ENCODE measurements around the gene FGFR1OP2. TPM values are rescaled to one million over a fixed set of nuclear protein-coding genes. Genes with fewer than 3 reads are reported as not detected.

FGFR1OP2 gene
- total RNA-seq, 1 experiment from 2014 or later: 45.7 TPM

DNA sequence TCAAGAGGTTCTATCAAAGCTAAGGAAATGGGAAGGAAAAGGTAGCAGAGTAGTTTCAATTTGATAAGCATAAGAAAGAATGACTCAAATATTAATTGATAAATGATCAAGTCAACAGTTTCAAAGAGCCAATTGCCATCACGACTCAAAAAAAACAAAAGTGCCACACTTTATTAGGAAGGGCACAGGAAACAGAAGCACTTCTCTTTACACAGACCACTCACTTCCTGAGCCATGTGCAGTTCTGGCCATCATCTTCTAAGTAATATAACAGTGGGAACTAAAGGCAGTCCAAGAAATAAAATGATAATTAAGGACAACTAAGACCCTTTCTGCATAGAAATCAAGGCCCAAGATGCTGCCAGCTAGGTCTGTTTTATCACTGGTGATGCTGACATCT lies 62.7 kb downstream of the FGFR1OP2 start:
- BruUV-seq (replicated peaks): no TSS peak
- no peaks in the 10 kb centered on the region for H3K9me3 ChIP-seq (ENCODE audit: insufficient read depth, low read depth)
- ChIA-PET CTCF (no interaction called here), POLR2A (ENCODE audit: unreplicated experiment) (no interaction called here)
- TF ChIP-seq, protein P1, sequence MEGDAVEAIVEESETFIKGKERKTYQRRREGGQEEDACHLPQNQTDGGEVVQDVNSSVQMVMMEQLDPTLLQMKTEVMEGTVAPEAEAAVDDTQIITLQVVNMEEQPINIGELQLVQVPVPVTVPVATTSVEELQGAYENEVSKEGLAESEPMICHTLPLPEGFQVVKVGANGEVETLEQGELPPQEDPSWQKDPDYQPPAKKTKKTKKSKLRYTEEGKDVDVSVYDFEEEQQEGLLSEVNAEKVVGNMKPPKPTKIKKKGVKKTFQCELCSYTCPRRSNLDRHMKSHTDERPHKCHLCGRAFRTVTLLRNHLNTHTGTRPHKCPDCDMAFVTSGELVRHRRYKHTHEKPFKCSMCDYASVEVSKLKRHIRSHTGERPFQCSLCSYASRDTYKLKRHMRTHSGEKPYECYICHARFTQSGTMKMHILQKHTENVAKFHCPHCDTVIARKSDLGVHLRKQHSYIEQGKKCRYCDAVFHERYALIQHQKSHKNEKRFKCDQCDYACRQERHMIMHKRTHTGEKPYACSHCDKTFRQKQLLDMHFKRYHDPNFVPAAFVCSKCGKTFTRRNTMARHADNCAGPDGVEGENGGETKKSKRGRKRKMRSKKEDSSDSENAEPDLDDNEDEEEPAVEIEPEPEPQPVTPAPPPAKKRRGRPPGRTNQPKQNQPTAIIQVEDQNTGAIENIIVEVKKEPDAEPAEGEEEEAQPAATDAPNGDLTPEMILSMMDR (conservative IDR thresholded peaks at IDR 0.05): no peak
- no peak for TF ChIP-seq EZH2 (IDR thresholded peaks at IDR 0.05; ENCODE audit: low read depth)
- H3K36me3 ChIP-seq (ENCODE audit: low read depth): no peaks in the 10 kb centered on the region
- H2AFZ ChIP-seq: no peak overlapping the region
- H4K20me1 ChIP-seq (ENCODE audit: insufficient read depth): no peaks in the 10 kb centered on the region
- no peak overlapping the region for H3K4me3 ChIP-seq
- H3K27ac ChIP-seq: no peak overlapping the region
- no peak overlapping the region for H3K4me2 ChIP-seq
- H3F3A ChIP-seq (ENCODE audit: insufficient read depth, low read depth): no peaks in the 10 kb centered on the region
- no peaks in the 10 kb centered on the region for H3K9me2 ChIP-seq (ENCODE audit: insufficient read depth)
- no peak for DNase-seq
- H3K4me1 ChIP-seq (replicated peaks; ENCODE audit: insufficient read depth): no peaks in the 10 kb centered on the region
- intact Hi-C loops (cut with micrococcal nuclease; ENCODE audit: unreplicated experiment): no loop called here
- H3K79me2 ChIP-seq (ENCODE audit: low read depth): peaks cover 3% of the 10 kb centered on the region
- no peaks in the 10 kb centered on the region for H3K27me3 ChIP-seq (ENCODE audit: insufficient read depth, low read depth)

DNA sequence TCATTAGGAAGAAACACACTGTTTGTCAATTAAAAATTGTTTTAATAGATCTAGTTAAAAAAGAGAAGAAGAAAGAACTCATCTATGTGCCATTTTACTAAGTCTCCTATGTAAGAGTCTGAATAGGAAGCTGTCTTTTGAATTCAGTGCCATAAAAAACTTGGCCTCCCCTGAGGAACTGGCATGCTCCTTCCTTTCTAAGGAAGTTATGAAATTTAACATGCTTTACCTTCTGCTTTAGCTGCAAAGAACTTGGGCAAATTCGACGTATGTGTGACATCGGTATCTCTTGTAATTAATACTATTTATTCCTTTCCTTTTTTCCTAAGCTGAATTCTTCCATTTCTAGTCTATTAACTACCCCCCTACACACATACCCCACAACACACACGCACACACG lies 63.4 kb downstream of the FGFR1OP2 start:
- Histone ChIP-seq H3K4me2 (no peak overlapping the region), H3K9me2 (ENCODE audit: insufficient read depth) (no peaks in the 10 kb centered on the region), H3K4me1 (replicated peaks; ENCODE audit: insufficient read depth) (no peaks in the 10 kb centered on the region), H4K20me1 (ENCODE audit: insufficient read depth) (no peaks in the 10 kb centered on the region), H3K4me3 (no peak overlapping the region), H3K27ac (no peak overlapping the region), H3K9me3 (ENCODE audit: insufficient read depth, low read depth) (no peaks in the 10 kb centered on the region), H2AFZ (no peak overlapping the region), H3F3A (ENCODE audit: insufficient read depth, low read depth) (no peaks in the 10 kb centered on the region), H3K36me3 (ENCODE audit: low read depth) (no peaks in the 10 kb centered on the region), H3K27me3 (ENCODE audit: insufficient read depth, low read depth) (no peaks in the 10 kb centered on the region), H3K79me2 (ENCODE audit: low read depth) (peaks cover 6% of the 10 kb centered on the region)
- CTCF ChIA-PET: no interaction called here
- intact Hi-C loops (cut with micrococcal nuclease; ENCODE audit: unreplicated experiment): no loop called here
- TF ChIP-seq EZH2 (IDR thresholded peaks at IDR 0.05; ENCODE audit: low read depth): no peak
- TF ChIP-seq, protein P1 (conservative IDR thresholded peaks at IDR 0.05): no peak
- DNase-seq: no peak
- no TSS peak for BruUV-seq (replicated peaks)
- POLR2A ChIA-PET (ENCODE audit: unreplicated experiment): no interaction called here

DNA sequence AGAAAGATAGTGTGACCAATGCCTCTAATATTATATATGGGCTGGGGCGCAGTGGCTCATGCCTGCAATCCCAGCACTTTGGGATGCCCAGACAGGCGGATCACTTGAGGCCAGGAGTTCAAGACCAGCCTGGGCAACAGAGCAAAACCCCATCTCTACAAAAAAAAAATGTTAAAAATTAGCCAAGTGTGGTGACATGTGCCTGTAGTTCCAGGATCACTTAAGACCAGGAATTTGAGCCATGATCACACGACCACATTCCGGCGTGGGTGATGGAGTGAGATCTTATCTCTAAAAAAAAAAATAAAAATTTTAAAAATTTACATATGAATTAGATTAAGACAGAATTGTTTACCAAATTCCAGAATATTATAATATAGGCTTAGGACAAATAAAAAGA lies 63.9 kb downstream of the FGFR1OP2 start:
- Histone ChIP-seq H3F3A (ENCODE audit: insufficient read depth, low read depth) (no peaks in the 10 kb centered on the region), H3K4me3 (no peak overlapping the region), H3K4me2 (no peak overlapping the region), H3K36me3 (ENCODE audit: low read depth) (no peaks in the 10 kb centered on the region), H4K20me1 (ENCODE audit: insufficient read depth) (no peaks in the 10 kb centered on the region), H3K79me2 (ENCODE audit: low read depth) (peaks cover 8% of the 10 kb centered on the region), H3K27ac (no peak overlapping the region), H3K27me3 (ENCODE audit: insufficient read depth, low read depth) (no peaks in the 10 kb centered on the region), H3K9me2 (ENCODE audit: insufficient read depth) (no peaks in the 10 kb centered on the region), H2AFZ (no peak overlapping the region), H3K4me1 (replicated peaks; ENCODE audit: insufficient read depth) (no peaks in the 10 kb centered on the region), H3K9me3 (ENCODE audit: insufficient read depth, low read depth) (no peaks in the 10 kb centered on the region)
- BruUV-seq (replicated peaks): no TSS peak
- no peak for TF ChIP-seq EZH2 (IDR thresholded peaks at IDR 0.05; ENCODE audit: low read depth)
- TF ChIP-seq, protein P1 (conservative IDR thresholded peaks at IDR 0.05): no peak
- intact Hi-C loops (cut with micrococcal nuclease; ENCODE audit: unreplicated experiment): no loop called here
- ChIA-PET POLR2A (ENCODE audit: unreplicated experiment) (interaction anchor here (0.6 kb wide), 1 partner anchor 561 kb away, joined by 3 read pairs; no protein-coding TSS in a partner anchor), CTCF (no interaction called here)
- no peak for DNase-seq

All from PC-9 (cell line).